BJ (cell line): Measurements from ENCODE around the gene ECE1. TPM values are rescaled to one million over a fixed set of nuclear protein-coding genes. Genes with fewer than 3 reads are reported as not detected.
A peak's percentile ranks its signal among the peaks of the same experiment; 100 is the strongest.

Source experiments
- CTCF ChIA-PET: fragments of 350-600 bp; formaldehyde crosslinking; extraction: SDS; loops from one replicate; lab custom pipeline; 2021; ENCODE audit warnings: antibody characterized with exemption, inconsistent platforms; lab: Yijun Ruan, JAX
- POLR2A ChIA-PET: fragments of 300-600 bp; sonication (Branson Sonifier 250); formaldehyde crosslinking; extraction: SDS; loops from one replicate; lab custom pipeline; 2021; ENCODE audit warnings: antibody characterized with exemption; lab: Charles Lee
- DNase-seq: peaks from one replicate; pipeline ENCODE4 v3.0.0-alpha.2; 2011; ENCODE audit warnings: low read depth
- H3K27me3 ChIP-seq: 2 replicates; pipeline ENCODE4 v1.6.0; 2011; ENCODE audit warnings: low read length; ENCODE audit not compliant: control insufficient read depth, insufficient read depth
- H3K36me3 ChIP-seq: 2 replicates; pipeline ENCODE4 v1.5.1; 2011; ENCODE audit warnings: low read length; ENCODE audit not compliant: control insufficient read depth, insufficient read depth
- H3K4me3 ChIP-seq: 2 replicates; pipeline ENCODE4 v1.5.1; 2011; ENCODE audit warnings: low read depth, mild to moderate bottlenecking, control low read depth, low read length
- CTCF ChIP-seq: IDR thresholded peaks from 2 replicates; pipeline ENCODE4 v1.5.1; 2011; ENCODE audit warnings: low read depth, mild to moderate bottlenecking, control low read depth, inconsistent platforms, low read length, moderate library complexity; ENCODE audit not compliant: insufficient read depth
- polyA plus RNA-seq: library from polyadenylated mRNA; depleted of rRNA; stranded (reverse); fragments of >200 nt; gene quantifications from 2 replicates; pipeline ENCODE4 v1.2.3, GENCODE V29; 2011

The ECE1 gene
- polyA plus RNA-seq, 1 experiment, result 150 TPM

GRCh38 chr1:21313886-21314721, 23.8 kb upstream of the ECE1 start:
- DNase-seq, result no peak
- POLR2A ChIA-PET, result no interaction called here
- H3K27me3 ChIP-seq, result no peaks in the 10 kb centered on the region
- TF ChIP-seq CTCF, result no peak
- CTCF ChIA-PET, result interaction anchor here (0.7 to 2.9 kb wide), 8 partner anchors 9 to 83 kb away, joined by 3 to 14 read pairs (median 6); no protein-coding TSS in a partner anchor
- no peak overlapping the region for H3K4me3 ChIP-seq
- no peaks in the 10 kb centered on the region for H3K36me3 ChIP-seq

GRCh38 chr1:21313203-21313885, 23.1 kb upstream of the ECE1 start:
- DNase-seq, result peak; percentile 67
- H3K36me3 ChIP-seq, result no peaks in the 10 kb centered on the region
- ChIA-PET CTCF (interaction anchor here (0.7 to 2.9 kb wide), 8 partner anchors 9 to 82 kb away, joined by 3 to 14 read pairs (median 6); no protein-coding TSS in a partner anchor), POLR2A (no interaction called here)
- no peak for TF ChIP-seq CTCF
- no peaks in the 10 kb centered on the region for H3K27me3 ChIP-seq
- H3K4me3 ChIP-seq, result no peak overlapping the region

GRCh38 chr1:21312407-21312992, 22.2 kb upstream of the ECE1 start:
- H3K36me3 ChIP-seq, result no peaks in the 10 kb centered on the region
- DNase-seq, result no peak
- ChIA-PET POLR2A (no interaction called here), CTCF (interaction anchor here (0.9 to 2.9 kb wide), 7 partner anchors 11 to 57 kb away, joined by 3 to 14 read pairs (median 6); no protein-coding TSS in a partner anchor)
- H3K27me3 ChIP-seq, result no peaks in the 10 kb centered on the region
- TF ChIP-seq CTCF, result no peak
- no peak overlapping the region for H3K4me3 ChIP-seq

GRCh38 chr1:21311016-21311415, 20.8 kb upstream of the ECE1 start:
- no peaks in the 10 kb centered on the region for H3K27me3 ChIP-seq
- no peak overlapping the region for H3K4me3 ChIP-seq
- DNase-seq, result no peak
- H3K36me3 ChIP-seq, result no peaks in the 10 kb centered on the region
- POLR2A ChIA-PET, result no interaction called here
- TF ChIP-seq CTCF, result no peak
- CTCF ChIA-PET, result no interaction called here
